NOMO-1 (cell line): Measurements from ENCODE around the gene IFIT3.

Experiments used
- DNase-seq, 2 experiments: peaks; one replicate each; lab custom pipeline; 2025; ENCODE audit not compliant: unreplicated experiment in 2 of 2; lab: John Stamatoyannopoulos, UW

IFIT3 gene

DNA sequence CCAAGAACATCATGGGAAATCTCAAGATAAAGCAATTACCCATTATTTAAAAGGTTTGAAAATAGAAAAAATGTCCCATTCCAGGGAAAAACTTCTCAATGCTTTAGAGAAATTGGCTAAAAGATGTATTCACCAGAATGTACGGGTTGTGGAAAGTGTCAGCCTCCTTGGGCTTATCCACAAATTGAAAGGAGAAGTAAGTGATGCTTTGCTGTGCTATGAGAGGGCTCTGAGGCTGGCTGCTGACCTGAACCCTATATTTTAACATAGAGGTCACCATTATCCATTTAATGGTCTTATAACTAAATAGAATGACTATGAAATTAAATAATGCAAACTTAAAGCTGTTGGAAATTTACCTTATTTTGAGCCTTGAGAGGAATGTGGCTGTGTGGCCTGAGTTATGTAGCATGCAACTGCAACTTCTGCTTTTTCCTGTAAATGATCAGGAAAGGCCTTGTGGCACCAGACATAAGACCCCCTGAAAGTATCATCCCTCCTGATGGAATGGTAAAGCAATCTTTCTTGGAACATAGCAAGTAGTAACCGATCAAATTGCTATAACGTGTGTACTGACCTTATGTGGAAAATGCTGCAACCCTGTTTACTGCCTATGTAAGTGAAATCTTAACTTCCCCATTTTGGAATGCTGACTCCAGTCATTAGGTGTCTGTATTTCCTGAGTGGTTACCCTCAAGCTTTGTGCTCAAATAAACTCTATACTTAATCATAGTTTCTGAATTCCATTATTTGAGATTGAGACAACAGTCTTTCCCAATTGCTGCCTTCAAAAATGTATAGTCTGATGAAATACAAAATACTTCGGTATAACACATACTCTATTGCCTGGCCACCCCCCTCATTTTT lies 56.9 kb downstream of the IFIT3 start:
- peak; percentile 62 to 95 for DNase-seq

DNA sequence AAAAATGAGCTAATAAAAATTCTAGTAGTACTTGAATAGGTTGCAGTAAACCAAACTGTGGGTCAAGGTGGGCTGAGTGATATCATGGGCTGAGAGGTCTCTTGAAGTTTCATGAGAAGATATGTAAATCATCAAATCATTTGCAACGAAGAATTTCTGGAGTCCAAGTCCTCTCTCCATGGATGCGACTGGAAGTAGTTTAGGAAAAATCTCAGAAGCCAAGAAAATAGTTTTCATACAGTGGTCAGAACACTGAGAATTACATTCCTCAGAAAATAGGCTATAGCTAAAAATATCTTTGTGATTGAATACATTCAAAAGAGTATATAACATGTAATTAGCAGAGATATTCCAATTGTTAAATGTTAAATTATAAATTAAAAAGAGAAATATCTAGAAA lies 61.0 kb downstream of the IFIT3 start:
- DNase-seq, result no peak

DNA sequence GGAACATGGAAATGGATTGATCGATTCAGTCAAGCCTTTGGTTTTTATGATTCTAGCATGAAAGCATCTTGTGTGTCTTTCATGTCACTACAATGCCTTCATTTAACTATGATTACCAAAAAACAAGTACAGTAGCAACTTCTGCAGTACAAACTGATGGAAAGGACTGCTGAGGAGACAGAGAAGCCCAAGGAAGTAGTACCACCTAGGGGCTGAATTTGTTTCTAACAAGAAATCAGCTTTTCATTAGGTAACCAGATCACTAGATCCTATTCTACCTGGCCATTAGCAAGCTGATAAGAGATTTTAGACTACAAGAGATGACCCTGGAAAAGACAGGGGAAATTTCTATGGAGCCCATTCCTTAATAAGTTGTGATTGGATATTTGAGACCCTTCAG lies 61.5 kb downstream of the IFIT3 start:
- DNase-seq, result peak; percentile 14 to 15
